HPDE6-E6E7 (cell line): Measurements from ENCODE around the gene SRMS.
A peak's percentile ranks its signal among the peaks of the same experiment; 100 is the strongest.

Experiments
- DNase-seq: peaks from one replicate; pipeline ENCODE4 v3.0.0; 2011; ENCODE audit warnings: missing footprints; ENCODE audit errors: extremely low spot score

Gene SRMS, protein sequence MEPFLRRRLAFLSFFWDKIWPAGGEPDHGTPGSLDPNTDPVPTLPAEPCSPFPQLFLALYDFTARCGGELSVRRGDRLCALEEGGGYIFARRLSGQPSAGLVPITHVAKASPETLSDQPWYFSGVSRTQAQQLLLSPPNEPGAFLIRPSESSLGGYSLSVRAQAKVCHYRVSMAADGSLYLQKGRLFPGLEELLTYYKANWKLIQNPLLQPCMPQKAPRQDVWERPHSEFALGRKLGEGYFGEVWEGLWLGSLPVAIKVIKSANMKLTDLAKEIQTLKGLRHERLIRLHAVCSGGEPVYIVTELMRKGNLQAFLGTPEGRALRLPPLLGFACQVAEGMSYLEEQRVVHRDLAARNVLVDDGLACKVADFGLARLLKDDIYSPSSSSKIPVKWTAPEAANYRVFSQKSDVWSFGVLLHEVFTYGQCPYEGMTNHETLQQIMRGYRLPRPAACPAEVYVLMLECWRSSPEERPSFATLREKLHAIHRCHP

DNA sequence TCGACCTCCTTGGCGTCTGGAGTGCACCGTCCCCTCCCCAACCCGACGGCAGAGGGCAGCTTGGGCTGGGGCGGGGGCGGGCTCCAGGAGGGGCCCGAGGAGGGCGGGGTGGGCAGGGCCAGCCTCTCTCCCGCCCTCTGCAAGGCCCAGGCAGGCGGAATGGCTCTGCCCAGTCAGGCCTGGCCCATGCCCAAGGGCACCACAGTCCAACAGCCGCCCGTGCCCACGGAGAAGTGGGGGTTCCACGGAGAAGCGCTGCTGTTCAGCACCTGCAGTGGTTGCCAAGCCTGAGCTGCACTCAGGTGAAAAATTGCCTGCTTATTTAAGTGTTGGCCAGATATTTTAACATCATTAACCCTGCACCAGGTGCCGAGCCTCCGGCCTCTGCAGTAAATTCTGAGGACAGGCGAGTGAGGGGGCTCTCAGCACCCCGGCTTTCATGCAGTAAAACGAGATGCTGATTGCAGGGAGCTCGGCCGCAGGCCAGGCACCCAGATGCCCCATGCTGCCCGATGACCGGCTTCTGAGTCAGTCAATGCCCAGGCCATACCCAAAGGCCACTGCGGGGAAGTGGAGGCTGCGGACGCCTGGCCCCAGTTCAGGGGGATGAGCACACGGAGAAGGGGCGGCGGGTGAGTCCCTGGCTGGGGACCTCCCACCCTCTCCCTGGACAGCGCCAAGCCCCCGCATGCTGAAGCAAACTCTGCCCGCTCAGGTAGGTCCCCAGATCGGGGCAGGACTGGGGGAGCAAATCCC lies at the start of gene SRMS:
SRMS (minus strand) TSS at position 25 of the 756 bp plus-strand sequence. CDS start 286 bp downstream, outside the sequence.
- no peak for DNase-seq

DNA sequence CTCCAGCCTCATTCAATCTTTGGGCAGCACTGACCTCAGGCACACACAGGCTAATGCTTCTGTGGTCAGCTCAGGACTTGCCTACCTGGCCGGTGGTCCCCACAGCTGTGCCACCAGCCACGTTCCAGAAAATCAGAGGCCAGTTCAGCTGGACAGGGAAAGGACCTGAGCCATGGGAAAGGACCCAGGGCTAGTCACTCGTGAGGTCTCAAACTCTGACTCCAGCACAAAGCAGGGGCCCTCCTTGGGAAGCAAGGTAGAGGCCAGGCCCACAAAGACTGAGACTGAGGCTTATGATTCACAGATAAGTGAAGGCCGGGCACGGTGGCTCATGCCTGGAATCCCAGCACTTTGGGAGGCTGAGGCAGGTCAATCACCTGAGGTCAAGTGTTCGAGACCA lies 48.9 kb upstream of the SRMS start:
- no peak for DNase-seq

DNA sequence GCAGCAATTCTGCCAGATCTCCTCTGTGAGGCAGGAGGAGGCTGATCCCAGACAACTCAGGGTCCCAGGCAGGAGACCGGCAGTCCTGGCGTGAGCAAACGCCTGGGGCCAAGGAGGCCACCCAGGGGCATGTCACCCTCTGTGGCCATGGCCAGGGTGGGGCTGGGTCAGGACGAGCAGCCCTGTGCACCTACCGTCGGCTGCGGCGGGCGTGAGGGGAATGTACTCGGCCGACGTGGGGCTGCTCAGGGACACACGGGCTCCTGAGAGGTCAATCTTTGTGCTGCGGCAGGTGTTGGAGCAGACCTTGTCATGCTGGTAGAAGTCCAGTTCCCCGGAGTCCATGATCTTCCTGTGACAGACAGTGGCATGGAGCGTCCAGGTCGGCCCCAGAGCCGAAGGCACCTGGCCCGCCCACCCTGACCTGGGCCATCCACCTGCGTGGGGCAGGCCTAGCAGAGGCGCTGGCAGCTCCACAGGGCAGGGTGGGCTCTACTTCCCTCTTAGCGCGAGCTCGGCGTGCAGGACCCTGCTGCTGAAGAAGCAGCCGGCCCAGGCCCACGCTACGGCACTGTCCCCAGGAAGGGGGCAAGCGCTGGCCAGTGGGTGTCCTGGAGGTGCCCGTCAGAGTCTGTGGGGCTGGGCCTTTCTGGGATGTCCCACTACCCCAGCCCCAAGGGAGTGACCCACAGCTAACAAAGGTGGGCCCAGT lies 48.0 kb upstream of the SRMS start:
- no peak for DNase-seq

DNA sequence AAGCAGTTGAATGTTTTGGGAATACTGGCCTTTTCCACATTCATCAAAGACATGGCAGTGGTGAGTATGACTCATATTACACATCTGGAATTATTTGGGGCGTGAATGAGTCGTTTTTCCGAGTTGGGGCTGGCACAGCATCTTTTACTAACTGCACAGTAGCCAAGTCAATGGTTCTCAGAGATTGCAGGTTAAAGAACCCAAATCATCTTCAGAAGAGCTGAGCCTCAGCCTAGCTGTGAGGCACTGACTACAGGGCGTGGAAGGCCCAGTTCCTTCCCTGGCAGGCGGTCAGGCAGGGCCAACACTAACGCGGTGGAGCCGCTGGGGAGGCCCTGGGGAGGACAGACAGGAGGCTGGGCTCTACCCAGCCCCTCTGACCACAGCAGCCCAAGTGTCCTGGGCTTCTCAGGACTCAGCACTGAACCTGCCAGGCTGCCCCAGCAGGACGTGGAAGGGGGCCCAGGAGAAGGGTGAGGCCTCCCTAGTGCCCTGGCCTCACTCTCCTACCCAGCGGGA lies 46.6 kb upstream of the SRMS start:
- DNase-seq = no peak

DNA sequence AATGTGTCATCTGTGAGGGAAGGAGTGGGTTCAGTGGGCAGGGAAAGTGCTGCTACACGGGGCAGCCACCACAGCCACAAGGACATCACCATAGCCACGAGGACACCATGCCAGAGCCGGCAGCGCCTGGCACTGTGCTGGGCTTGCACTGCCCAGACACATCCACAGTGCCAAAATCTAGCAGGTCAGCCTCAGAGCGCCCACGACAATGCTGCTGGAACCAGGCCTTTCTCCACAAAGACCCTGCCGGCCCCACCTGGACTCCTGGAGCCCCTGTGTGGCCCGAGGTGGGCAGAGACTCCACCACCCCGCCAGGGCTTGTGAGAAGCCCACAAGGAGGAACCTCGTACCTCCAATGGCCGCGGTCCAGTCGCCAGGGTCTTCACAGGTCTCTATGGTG lies 45.1 kb upstream of the SRMS start:
- DNase-seq = no peak

DNA sequence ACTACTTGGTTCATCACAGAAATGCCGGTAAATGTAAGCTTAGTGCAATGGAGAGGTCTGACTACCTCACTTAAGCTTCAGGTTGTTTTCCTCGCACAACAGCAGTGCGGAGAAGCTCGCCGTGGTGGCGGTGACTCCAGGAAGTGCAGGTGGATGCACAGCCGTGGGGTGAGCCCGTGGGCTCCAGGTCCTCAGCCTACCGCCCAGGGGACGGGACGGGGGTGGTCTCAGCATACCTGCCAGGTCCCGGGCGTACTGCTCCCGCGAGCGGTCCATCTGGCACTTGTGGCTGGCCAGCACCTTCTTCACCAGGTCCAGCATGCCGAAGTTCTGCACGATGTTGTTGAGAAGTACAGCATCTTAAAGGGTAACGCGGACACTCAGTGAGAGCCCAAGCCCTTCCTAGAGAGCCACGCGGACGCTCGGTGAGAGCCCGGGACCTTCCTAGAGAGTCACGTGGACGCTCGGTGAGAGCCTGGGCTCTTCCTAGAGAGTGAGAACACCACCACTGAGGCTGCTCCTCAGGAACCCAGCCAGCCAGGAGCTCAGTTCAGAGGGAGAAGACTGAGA lies 44.3 kb upstream of the SRMS start:
- no peak for DNase-seq

DNA sequence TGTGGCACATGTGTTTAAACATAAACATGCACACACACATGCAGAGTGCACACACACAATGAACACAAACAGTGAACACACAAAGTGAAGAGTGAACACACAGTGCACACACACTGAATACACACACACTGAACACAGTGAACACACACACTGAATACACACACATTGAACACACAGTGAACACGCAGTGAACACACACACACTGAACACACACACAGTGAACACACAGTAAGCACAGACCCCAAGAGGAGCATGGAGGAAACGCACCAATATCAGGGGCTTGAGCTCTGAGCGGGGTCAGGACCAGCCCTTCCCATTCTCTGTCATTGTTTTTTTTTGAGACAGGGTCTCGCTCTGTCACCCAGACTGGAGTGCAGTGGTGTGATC lies 43.6 kb upstream of the SRMS start:
- DNase-seq = no peak

DNA sequence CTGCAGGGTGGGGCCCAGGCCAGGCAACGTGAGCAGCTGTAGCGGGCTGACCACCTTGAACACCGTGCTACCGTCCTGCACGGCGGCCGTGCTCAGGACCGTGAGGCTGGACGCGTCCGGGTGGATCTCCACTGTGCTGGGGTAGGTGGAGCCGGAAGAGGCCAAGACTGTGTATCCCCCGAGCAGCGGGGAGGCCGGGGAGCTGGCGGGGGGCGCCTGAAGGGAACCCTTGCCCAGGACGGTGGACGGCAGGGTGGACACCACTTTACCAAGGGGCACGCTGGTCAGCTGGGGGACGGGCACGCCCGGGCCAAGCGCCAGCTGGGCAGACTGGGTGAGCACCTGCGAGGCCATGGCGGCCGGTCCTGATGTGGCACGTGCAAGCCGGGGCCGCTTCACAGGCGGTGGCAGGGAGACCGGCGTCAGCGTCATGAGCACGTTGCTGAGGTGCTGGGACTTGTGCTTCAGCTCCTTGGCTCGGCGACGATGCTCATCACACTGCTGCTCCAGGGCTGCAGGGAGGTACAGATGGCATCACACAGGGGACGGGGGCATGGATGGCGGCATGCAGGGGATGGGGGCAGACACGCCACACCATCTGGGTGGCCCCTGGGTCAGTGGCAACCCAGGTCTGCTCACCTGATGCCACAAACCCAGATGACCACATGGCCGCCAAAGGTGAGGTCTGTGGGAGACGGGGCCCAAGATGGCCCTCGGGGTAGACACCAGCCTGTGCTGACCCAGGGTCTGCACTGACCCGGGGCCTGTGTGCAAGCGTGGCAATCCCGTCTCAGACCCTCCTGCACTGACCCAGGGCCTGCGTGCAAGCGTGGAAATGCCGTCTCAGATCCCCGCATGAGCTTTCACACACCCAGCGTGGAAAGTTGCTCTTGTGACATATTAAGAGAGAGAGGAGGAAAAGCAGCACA lies 42.9 kb upstream of the SRMS start:
- DNase-seq = no peak

DNA sequence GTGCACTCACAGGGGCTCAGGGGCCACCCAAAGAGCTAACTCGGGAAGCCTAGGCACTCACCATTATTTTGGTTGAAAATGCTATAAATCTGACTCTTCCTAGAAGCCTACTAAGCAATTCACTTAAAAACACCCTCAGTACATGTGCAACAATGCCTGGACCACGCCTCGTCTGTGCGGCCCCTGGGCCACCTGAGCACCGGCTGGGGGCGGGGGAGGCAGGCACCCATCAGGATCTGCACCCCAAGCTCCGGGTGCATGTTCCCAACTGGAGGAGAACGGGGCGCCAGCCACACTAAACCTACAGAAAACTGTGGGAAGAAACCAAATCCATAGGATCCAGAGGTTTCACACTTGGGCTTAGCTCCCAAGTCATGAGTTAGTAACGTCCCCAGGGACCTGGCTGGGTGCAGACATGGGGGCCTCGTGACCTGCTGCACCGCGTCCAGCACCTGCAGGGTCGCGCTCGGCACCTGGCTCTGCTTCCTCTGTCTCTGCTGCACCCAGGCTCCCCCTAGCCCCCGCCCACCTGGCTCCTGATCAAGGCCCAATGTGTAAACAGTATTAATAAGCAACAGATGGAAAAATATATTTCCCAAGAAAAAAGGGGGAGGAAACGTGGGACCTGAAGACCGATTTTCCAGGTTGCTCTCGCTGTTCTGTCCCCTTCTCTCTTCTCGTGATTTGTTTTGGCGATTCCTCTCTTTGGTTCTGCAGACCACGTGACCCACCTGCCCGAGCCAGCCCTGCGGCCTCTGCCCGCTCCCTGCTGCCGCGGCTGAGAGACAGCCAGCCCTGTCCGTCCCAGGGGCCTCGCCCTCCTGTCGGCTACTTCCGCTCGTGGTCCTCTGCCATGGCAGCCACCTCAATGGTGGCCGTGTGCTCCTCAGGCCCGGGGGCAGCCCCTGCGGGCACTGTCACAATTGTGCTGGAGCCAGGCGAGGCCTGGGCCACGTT lies 42.0 kb upstream of the SRMS start:
- no peak for DNase-seq

DNA sequence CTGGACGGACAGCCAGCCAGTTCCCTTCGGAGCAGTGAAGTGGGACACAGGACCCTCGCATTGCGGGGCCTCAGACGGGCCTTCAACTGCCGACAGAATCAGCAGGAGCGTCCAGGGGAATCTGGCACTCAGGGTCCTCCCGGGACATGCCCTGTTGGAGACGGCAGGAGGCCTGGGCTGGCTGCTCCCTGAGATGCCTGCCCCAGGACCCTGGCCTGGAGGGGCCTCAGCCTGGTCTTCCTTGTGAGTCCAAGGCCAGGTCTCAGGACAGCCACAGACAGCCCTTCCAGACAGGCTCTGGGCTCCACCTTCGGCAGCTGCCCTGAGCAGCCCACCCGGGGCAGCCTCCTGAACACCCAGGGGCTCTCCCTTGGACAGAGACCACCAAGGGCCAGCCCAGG lies 41.1 kb upstream of the SRMS start:
- DNase-seq = no peak

DNA sequence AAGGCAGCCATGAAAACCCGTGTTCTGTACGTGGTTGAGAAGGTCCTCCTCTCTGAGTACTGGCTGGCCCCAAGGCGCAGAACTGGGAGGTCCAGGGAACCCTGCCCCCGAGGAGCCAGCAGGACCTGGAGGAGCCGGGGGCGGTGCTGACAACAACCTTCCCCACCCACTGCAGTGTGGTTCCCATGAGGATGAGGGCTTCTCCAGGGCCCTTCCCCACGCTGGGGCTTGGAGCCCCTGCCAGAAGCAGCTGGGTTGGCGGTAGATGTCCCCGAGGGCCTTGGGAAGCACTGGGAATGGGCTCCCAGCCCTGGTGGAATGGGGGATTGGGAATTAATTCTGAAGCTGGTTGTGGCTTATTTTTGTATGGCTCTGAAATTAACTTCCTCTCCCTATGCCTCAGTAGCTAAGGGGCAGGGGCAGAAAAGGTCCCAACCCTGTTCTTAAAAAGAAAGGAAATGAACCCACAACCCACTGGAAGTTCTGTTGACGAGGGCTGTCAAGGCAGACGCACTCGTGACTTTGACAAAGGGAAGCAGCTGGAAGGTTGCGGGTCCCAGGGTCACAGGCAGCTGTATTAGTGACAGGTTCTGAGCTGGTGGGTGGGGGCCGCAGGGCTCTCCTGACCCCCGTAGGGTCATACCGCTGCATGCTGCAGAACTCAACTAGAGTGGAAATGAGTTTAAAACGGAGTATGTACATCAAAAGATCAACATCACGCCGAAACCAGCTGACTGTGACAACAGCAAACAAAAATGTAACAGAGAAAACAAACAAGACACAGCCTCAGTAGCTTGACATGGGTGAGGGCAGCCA lies 40.4 kb upstream of the SRMS start:
- DNase-seq = no peak

DNA sequence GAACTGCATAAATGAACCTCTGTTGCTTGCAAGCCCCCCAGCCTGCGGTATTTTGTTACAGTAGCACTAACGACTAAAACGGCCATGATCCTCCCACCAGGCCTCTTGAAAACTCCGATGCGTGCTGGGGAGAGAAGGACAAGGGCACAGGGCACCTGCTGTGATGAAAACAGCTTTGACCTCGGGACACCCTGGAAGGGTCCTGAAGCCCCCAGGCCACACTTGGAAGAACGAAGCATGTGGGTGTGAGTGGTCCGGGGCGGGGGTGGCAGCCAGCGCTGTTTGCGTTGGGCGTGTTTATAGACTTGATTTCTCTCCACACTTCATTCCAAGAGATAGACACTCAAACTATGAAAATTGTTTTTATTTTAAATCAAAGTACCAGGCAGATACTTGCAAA lies 39.7 kb upstream of the SRMS start:
- DNase-seq = no peak

DNA sequence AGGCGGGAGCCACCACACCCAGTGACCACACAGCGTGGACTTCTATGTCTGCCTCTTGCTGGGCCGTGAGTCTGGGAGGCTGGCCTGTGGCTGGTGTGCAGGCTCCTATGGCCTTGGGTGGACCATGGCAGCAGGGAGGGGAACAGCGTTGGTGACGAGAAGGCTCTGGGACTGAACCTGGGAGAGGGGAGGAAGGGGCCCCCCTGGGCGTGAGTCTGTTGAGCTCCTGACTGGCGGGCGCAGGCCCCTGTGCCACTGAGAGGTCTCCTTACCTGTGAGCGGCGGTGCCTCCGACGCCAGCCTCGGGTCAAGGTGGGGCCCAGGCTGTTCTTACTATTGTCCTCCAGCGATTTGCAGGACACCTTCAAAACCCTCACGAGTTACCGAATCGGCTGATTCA lies 39.2 kb upstream of the SRMS start:
- DNase-seq = no peak

DNA sequence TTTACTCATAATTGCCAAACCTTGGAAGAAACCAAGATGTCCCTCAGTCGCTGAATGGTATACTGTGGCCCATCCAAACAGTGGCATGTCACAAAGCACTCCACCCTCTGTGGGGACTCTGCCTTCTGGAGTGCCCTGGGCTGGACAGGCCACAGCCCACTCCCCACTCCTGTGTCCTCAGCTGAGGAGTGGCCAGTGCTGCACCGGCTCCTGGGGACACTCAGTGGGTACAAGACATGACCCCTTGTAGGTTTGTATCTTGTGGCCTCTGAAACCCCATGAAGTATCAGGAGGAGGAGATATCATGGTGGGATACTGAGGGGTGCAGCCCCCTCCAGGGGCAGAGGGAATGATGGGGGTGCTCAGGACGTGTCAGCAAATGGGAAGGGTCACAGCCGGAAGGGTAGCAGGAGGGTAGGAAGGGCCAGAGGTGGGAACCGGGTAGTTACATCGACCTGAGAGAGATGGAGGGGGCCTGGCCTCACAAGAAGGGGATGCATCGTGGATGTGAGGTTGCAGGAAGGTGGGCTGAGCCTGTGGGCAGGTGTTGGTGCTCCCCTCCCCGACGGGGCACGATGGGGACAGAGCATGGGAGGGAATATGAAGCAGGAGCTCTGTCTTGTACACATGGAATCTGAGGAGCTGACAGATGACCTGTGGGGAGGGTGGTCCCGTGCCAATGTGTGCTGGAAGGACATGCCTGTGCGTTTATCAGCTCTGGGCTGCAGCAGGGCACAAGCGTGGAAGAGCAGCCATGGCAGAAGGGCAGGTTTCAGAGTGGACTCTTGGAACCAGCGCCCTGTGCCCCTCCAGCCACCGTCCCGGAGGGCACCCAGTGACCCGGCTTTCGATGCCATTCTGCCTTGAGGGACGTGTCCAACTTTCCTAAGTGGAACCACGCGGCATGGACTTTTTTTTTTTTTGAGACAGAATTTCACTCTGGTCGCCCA lies 38.3 kb upstream of the SRMS start:
- no peak for DNase-seq

DNA sequence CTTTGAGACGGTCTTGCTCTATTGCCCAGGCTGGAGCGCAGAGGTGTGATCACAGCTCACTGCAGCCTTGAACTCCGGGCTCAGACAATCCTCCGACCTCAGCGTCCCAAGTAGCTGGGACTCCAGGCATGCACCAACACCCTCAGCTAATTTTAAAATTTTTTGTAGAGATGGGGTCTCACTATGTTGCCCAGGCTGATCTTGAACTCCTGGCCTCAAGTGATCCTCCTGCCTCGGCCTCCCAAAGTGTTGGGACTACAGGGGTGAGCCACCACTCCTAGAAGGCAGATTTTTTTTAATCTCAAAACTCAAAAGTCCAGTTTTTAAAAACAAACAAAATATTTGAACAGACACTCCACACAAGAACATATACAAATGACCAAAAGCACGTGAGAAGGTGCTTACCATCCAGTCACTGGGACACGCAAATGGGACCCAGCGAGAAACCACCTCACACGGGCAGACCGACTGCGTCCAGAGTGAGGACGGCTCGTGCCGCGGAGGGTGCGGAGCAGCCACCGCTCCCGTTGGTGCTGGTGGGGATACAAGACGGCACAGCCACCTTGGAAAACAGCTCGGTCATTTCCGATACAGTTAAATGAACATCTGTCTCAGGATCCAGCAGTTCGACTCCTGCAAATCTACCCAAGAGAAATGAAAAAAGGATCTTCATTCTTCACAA lies 35.0 kb upstream of the SRMS start:
- DNase-seq = no peak

DNA sequence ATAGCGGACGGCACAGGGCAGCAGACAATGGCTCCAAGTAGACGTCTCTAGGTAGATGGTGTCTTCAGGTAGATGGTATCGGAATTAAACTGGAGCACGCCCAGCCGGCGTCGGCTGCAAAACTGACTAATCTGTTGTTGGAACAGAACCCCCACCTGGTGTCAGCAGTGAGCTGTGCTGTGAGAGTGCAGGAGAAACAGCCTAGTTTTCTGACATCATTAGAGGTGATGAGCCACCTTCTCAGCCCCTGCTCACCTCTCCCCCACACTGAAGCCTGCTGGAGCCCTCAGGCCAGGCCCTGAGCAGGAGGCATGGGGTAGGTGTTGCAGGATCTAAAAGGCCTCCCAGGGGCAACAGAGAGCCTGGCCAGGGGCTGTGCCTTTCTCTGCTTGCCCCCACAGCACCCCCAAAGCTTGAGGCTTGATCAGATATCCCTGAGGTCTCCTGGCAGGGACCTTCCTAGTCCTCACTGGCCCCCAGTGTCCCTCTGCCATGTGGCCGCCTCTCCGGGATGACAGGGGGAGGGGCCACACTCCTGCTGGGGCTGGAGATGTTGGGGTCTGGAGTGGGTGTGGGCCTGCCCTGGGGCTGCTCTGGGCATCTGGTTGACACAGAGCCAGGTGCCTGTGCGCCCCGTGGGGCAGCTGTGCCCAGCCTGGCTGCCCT lies 33.4 kb upstream of the SRMS start:
- peak; percentile 98 for DNase-seq
